Prostate gland (tissue), 2 donors: ENCODE results near the gene SORL1.

Source experiments
- POLR2AphosphoS5 ChIP-seq: sonication (generic); formaldehyde crosslinking; IDR thresholded peaks from one replicate; pipeline ENCODE4 v1.6.1; 2017; ENCODE audit warnings: antibody characterized with exemption
- TF ChIP-seq, protein P1 (sequence below), 4 experiments: fragments of 200-600 bp in 2 of 4; fragments of 450-650 bp in 2 of 4; sonication (generic) in 2 of 4; IDR thresholded peaks; 1 replicate in 3 of 4; 2 replicates in 1 of 4; pipeline ENCODE4 v1.5.1; 2016 to 2019; ENCODE audit warnings: antibody characterized with exemption in 4 of 4, mild to moderate bottlenecking in 2 of 4, moderate library complexity in 2 of 4

DNA sequence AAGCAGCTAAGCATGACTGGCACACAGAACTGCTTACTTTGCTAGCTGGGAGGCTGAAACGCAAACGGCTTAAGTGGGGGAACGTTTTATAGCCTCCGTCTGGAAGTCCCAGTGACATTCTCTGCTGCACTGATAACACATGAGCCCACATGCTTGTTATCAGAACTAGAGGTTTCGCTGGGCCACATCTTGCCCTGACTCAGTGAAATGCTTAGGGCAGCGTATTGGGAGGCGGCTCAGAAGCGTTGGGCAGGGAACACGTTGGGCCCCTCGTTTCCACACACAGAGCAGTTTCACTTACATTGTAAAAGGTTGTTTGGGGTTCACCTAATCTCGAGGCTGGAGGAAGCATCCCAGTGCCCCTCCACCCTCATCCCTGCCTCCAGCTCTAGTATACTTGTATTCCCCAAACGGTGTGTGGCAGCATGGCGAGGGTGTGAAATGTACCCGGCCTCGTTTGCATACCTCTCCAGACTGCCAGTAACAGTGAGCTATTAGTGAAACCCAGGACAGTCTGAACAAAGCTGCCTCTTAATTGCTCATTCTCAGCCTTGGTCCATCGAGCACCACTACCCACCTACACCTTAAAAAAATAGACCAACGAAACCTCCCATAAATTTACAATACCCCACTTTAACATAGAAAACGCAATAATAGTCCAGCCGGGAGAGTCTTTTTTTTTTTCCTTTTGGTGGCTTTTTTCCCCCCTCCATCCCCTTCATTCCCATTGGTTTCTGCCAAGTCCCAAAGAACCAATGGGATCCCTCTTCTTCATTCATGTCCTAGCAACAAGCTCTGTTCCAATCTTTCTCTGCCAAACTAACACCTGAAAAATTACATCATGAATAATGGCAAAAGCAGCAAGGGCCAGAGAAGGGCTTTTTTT, 219.4 kb downstream of the SORL1 start:
- no peak for TF ChIP-seq POLR2AphosphoS5
- TF ChIP-seq, protein P1, sequence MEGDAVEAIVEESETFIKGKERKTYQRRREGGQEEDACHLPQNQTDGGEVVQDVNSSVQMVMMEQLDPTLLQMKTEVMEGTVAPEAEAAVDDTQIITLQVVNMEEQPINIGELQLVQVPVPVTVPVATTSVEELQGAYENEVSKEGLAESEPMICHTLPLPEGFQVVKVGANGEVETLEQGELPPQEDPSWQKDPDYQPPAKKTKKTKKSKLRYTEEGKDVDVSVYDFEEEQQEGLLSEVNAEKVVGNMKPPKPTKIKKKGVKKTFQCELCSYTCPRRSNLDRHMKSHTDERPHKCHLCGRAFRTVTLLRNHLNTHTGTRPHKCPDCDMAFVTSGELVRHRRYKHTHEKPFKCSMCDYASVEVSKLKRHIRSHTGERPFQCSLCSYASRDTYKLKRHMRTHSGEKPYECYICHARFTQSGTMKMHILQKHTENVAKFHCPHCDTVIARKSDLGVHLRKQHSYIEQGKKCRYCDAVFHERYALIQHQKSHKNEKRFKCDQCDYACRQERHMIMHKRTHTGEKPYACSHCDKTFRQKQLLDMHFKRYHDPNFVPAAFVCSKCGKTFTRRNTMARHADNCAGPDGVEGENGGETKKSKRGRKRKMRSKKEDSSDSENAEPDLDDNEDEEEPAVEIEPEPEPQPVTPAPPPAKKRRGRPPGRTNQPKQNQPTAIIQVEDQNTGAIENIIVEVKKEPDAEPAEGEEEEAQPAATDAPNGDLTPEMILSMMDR (IDR thresholded peaks at IDR 0.05): no peak
